ENCODE data around the gene GAPT. TPM values are rescaled to one million over a fixed set of nuclear protein-coding genes. Genes with fewer than 3 reads are reported as not detected.
"Not testable (repeated sequence)": the region's sequence is repeated elsewhere in the genome, so short reads cannot be mapped to it uniquely, and the experiment has no call there.

The GAPT gene
- total RNA-seq, 1 donor from 2014 or later, result not detected

- Mint-ChIP-seq H3K4me1 (ENCODE audit: low read depth) (peaks cover 9% of the 10 kb centered on the region), H3K27ac (no peak overlapping the region), H3K27me3 (ENCODE audit: insufficient read depth) (peaks cover 14% of the 10 kb centered on the region), H3K9me3 (no peaks in the 10 kb centered on the region), H3K4me3 (no peak overlapping the region), H3K36me3 (ENCODE audit: low read depth) (no peaks in the 10 kb centered on the region)
- intact Hi-C loops (cut with micrococcal nuclease), result loop anchor here (2.0 kb wide), 1 partner anchor 352 kb away; no protein-coding TSS in a partner anchor
- no peak for DNase-seq (ENCODE audit: low spot score)
Observed at GRCh38 chr5:58499231-58499630, 8.0 kb downstream of the GAPT start.

GRCh38 chr5:58499941-58500340 lies 8.7 kb downstream of the GAPT start:
- peaks cover 12% of the 10 kb centered on the region for H3K27me3 Mint-ChIP-seq (ENCODE audit: insufficient read depth)
- H3K27ac Mint-ChIP-seq, result peak overlapping the region; percentile 33
- DNase-seq (ENCODE audit: low spot score), result no peak
- H3K4me1 Mint-ChIP-seq (ENCODE audit: low read depth), result peaks cover 9% of the 10 kb centered on the region
- no peak overlapping the region for H3K4me3 Mint-ChIP-seq
- intact Hi-C loops (cut with micrococcal nuclease), result loop anchor here (2.0 kb wide), 1 partner anchor 351 kb away; no protein-coding TSS in a partner anchor
- no peaks in the 10 kb centered on the region for H3K36me3 Mint-ChIP-seq (ENCODE audit: low read depth)
- H3K9me3 Mint-ChIP-seq, result no peaks in the 10 kb centered on the region

- H3K4me3 Mint-ChIP-seq, result no peak overlapping the region
Observed at GRCh38 chr5:58501778-58502417, 10.7 kb downstream of the GAPT start.

GRCh38 chr5:58503390-58504046 lies 12.3 kb downstream of the GAPT start:
- peaks cover 9% of the 10 kb centered on the region for H3K4me1 Mint-ChIP-seq (ENCODE audit: low read depth)
- no peaks in the 10 kb centered on the region for H3K36me3 Mint-ChIP-seq (ENCODE audit: low read depth)
- DNase-seq (ENCODE audit: low spot score), result no peak
- no peak overlapping the region for H3K4me3 Mint-ChIP-seq
- intact Hi-C loops (cut with micrococcal nuclease), result no loop called here
- H3K9me3 Mint-ChIP-seq, result no peaks in the 10 kb centered on the region
- H3K27me3 Mint-ChIP-seq (ENCODE audit: insufficient read depth), result peaks cover 9% of the 10 kb centered on the region
- no peak overlapping the region for H3K27ac Mint-ChIP-seq

More at GRCh38 chr5:58501778-58502417, 10.7 kb downstream of the GAPT start:
- no peak overlapping the region for H3K27ac Mint-ChIP-seq
- DNase-seq (ENCODE audit: low spot score), result no peak
- H3K36me3 Mint-ChIP-seq (ENCODE audit: low read depth), result no peaks in the 10 kb centered on the region
- H3K9me3 Mint-ChIP-seq, result no peaks in the 10 kb centered on the region
- intact Hi-C loops (cut with micrococcal nuclease), result no loop called here
- H3K27me3 Mint-ChIP-seq (ENCODE audit: insufficient read depth), result peaks cover 14% of the 10 kb centered on the region
- H3K4me1 Mint-ChIP-seq (ENCODE audit: low read depth), result peaks cover 9% of the 10 kb centered on the region

GRCh38 chr5:58504766-58505165 lies 13.5 kb downstream of the GAPT start:
- H3K27ac Mint-ChIP-seq, result no peak overlapping the region
- no peak overlapping the region for H3K4me3 Mint-ChIP-seq
- no peak for DNase-seq (ENCODE audit: low spot score)
- H3K36me3 Mint-ChIP-seq (ENCODE audit: low read depth), result no peaks in the 10 kb centered on the region
- H3K9me3 Mint-ChIP-seq, result no peaks in the 10 kb centered on the region
- H3K27me3 Mint-ChIP-seq (ENCODE audit: insufficient read depth), result peaks cover 9% of the 10 kb centered on the region
- intact Hi-C loops (cut with micrococcal nuclease), result no loop called here
- peaks cover 6% of the 10 kb centered on the region for H3K4me1 Mint-ChIP-seq (ENCODE audit: low read depth)

- H3K36me3 Mint-ChIP-seq (ENCODE audit: low read depth), result no peaks in the 10 kb centered on the region
- no peak overlapping the region for H3K27ac Mint-ChIP-seq
- DNase-seq (ENCODE audit: low spot score), result no peak
- no peak overlapping the region for H3K4me3 Mint-ChIP-seq
- H3K4me1 Mint-ChIP-seq (ENCODE audit: low read depth), result no peaks in the 10 kb centered on the region
- no peaks in the 10 kb centered on the region for H3K9me3 Mint-ChIP-seq
- peaks cover 9% of the 10 kb centered on the region for H3K27me3 Mint-ChIP-seq (ENCODE audit: insufficient read depth)
- intact Hi-C loops (cut with micrococcal nuclease), result no loop called here
Observed at GRCh38 chr5:58505502-58505901, 14.3 kb downstream of the GAPT start.

GRCh38 chr5:58505971-58506640 lies 14.9 kb downstream of the GAPT start:
- no peaks in the 10 kb centered on the region for H3K4me1 Mint-ChIP-seq (ENCODE audit: low read depth)
- peaks cover 9% of the 10 kb centered on the region for H3K27me3 Mint-ChIP-seq (ENCODE audit: insufficient read depth)
- H3K27ac Mint-ChIP-seq, result no peak overlapping the region
- H3K36me3 Mint-ChIP-seq (ENCODE audit: low read depth), result no peaks in the 10 kb centered on the region
- no peak overlapping the region for H3K4me3 Mint-ChIP-seq
- DNase-seq (ENCODE audit: low spot score), result no peak
- no peaks in the 10 kb centered on the region for H3K9me3 Mint-ChIP-seq
- intact Hi-C loops (cut with micrococcal nuclease), result no loop called here

GRCh38 chr5:58507715-58508114 lies 16.5 kb downstream of the GAPT start:
- Mint-ChIP-seq H3K4me1 (ENCODE audit: low read depth) (no peaks in the 10 kb centered on the region), H3K27ac (no peak overlapping the region), H3K27me3 (ENCODE audit: insufficient read depth) (peaks cover 12% of the 10 kb centered on the region), H3K36me3 (ENCODE audit: low read depth) (no peaks in the 10 kb centered on the region), H3K9me3 (no peaks in the 10 kb centered on the region), H3K4me3 (no peak overlapping the region)
- no peak for DNase-seq (ENCODE audit: low spot score)
- intact Hi-C loops (cut with micrococcal nuclease), result no loop called here

- no peak overlapping the region for H3K27ac Mint-ChIP-seq
- H3K4me1 Mint-ChIP-seq (ENCODE audit: low read depth), result no peaks in the 10 kb centered on the region
- intact Hi-C loops (cut with micrococcal nuclease), result no loop called here
- no peaks in the 10 kb centered on the region for H3K27me3 Mint-ChIP-seq (ENCODE audit: insufficient read depth)
- no peak overlapping the region for H3K4me3 Mint-ChIP-seq
- DNase-seq (ENCODE audit: low spot score), result no peak
- H3K36me3 Mint-ChIP-seq (ENCODE audit: low read depth), result no peaks in the 10 kb centered on the region
- peaks cover 23% of the 10 kb centered on the region for H3K9me3 Mint-ChIP-seq
Observed at GRCh38 chr5:58517198-58517597, 26.0 kb downstream of the GAPT start.

GRCh38 chr5:58523956-58524355 lies 32.7 kb downstream of the GAPT start:
- no peaks in the 10 kb centered on the region for H3K9me3 Mint-ChIP-seq
- no peaks in the 10 kb centered on the region for H3K36me3 Mint-ChIP-seq (ENCODE audit: low read depth)
- no peaks in the 10 kb centered on the region for H3K4me1 Mint-ChIP-seq (ENCODE audit: low read depth)
- no peak for DNase-seq (ENCODE audit: low spot score)
- H3K4me3 Mint-ChIP-seq, result no peak overlapping the region
- no peaks in the 10 kb centered on the region for H3K27me3 Mint-ChIP-seq (ENCODE audit: insufficient read depth)
- no peak overlapping the region for H3K27ac Mint-ChIP-seq
- intact Hi-C loops (cut with micrococcal nuclease), result no loop called here

GRCh38 chr5:58524571-58524970 lies 33.3 kb downstream of the GAPT start:
- no peaks in the 10 kb centered on the region for H3K27me3 Mint-ChIP-seq (ENCODE audit: insufficient read depth)
- no peaks in the 10 kb centered on the region for H3K36me3 Mint-ChIP-seq (ENCODE audit: low read depth)
- H3K9me3 Mint-ChIP-seq, result no peaks in the 10 kb centered on the region
- no peaks in the 10 kb centered on the region for H3K4me1 Mint-ChIP-seq (ENCODE audit: low read depth)
- no peak for DNase-seq (ENCODE audit: low spot score)
- intact Hi-C loops (cut with micrococcal nuclease), result no loop called here
- H3K4me3 Mint-ChIP-seq, result no peak overlapping the region
- H3K27ac Mint-ChIP-seq, result no peak overlapping the region

- H3K9me3 Mint-ChIP-seq, result peaks cover 6% of the 10 kb centered on the region
- H3K4me1 Mint-ChIP-seq (ENCODE audit: low read depth), result no peaks in the 10 kb centered on the region
- no peak for DNase-seq (ENCODE audit: low spot score)
- no peak overlapping the region for H3K27ac Mint-ChIP-seq
- no peak overlapping the region for H3K4me3 Mint-ChIP-seq
- no peaks in the 10 kb centered on the region for H3K36me3 Mint-ChIP-seq (ENCODE audit: low read depth)
- H3K27me3 Mint-ChIP-seq (ENCODE audit: insufficient read depth), result no peaks in the 10 kb centered on the region
- intact Hi-C loops (cut with micrococcal nuclease), result no loop called here
Observed at GRCh38 chr5:58530942-58531490, 39.8 kb downstream of the GAPT start.

GRCh38 chr5:58541935-58542334 lies 50.7 kb downstream of the GAPT start:
- H3K27me3 Mint-ChIP-seq (ENCODE audit: insufficient read depth); H3K36me3 Mint-ChIP-seq (ENCODE audit: low read depth); H3K4me1 Mint-ChIP-seq (ENCODE audit: low read depth); H3K27ac Mint-ChIP-seq; H3K4me3 Mint-ChIP-seq; DNase-seq (ENCODE audit: low spot score); intact Hi-C loops (cut with micrococcal nuclease): not testable (repeated sequence)
- H3K9me3 Mint-ChIP-seq, result peaks cover 17% of the 10 kb centered on the region
